ENCODE data around the gene AGO4.

AGO4 gene

GRCh38 chr1:35850051-35850450 is 42.2 kb downstream of the AGO4 start:
- Histone ChIP-seq H3K4me1 (ENCODE audit: control insufficient read depth, insufficient read depth, low read length, unreplicated experiment) (no peaks in the 10 kb centered on the region), H3K27me3 (ENCODE audit: insufficient read depth, low read length) (no peaks in the 10 kb centered on the region), H2AFZ (ENCODE audit: low read length, unreplicated experiment) (no peak overlapping the region), H3K36me3 (ENCODE audit: insufficient read depth, low read length) (0 out of 2 replicates have a peak, but pooled peaks cover 3% of the 10 kb centered on the region), H3K79me2 (ENCODE audit: control insufficient read depth, insufficient read depth, low read length, unreplicated experiment) (no peaks in the 10 kb centered on the region), H3K27ac (ENCODE audit: low read depth, low read length) (no peak overlapping the region), H3K4me3 (ENCODE audit: low read depth, low read length) (no peak overlapping the region)

DNA sequence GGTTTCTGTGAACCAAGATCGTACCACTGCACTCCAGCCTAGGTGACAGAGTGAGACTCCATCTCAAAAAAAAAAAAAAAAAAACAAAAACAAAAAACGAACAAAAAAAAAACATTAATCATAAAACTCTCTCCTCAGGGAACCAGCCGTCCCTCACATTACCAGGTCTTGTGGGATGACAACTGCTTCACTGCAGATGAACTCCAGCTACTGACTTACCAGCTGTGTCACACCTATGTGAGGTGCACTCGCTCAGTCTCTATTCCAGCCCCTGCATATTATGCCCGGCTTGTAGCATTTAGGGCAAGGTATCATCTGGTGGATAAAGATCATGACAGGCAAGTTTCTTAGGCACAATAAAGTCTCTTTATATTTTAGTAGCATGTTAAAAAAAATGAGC is 42.9 kb downstream of the AGO4 start:
- H3K79me2 ChIP-seq (ENCODE audit: control insufficient read depth, insufficient read depth, low read length, unreplicated experiment): no peaks in the 10 kb centered on the region
- H3K4me1 ChIP-seq (ENCODE audit: control insufficient read depth, insufficient read depth, low read length, unreplicated experiment): no peaks in the 10 kb centered on the region
- H3K4me3 ChIP-seq (ENCODE audit: low read depth, low read length): no peak overlapping the region
- H3K27ac ChIP-seq (ENCODE audit: low read depth, low read length): no peak overlapping the region
- H3K27me3 ChIP-seq (ENCODE audit: insufficient read depth, low read length): no peaks in the 10 kb centered on the region
- H2AFZ ChIP-seq (ENCODE audit: low read length, unreplicated experiment): no peak overlapping the region
- H3K36me3 ChIP-seq (ENCODE audit: insufficient read depth, low read length): 0 out of 2 replicates have a peak, but pooled peaks cover 3% of the 10 kb centered on the region

DNA sequence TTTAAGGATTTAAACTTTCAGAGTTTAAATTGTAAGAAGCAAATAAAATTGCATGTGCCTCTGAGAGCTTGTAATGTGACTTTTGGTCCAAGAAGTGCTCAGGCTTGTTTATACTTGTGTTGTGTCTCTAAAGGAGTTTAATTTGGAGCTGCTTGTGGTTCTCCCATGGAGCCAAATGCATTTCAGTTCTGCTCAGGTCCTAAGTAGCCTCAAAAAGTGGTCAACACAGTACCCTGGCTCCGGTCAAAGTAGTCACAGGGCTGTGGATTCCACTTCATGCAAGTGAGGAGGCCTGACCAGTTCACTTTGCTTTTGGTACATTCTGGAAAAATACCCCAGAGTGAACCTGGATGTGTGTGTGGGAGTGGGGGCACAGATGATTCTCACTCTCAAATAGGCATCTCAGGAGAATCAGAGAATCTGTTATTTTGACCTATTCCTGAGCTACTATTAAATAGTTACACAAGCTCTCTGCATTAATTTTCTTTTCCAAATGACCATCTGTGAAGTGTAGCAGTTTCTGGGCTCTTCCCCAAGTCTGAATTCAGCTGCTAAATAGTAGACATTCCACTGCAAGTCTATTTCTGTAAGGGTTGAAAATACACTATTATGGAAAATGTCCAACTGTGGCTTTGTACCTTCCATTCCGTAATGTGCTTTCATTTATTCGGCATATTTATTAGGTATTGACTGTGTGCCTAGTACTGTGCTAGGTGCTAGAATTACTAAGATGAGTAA is 43.5 kb downstream of the AGO4 start:
- Histone ChIP-seq H3K4me1 (ENCODE audit: control insufficient read depth, insufficient read depth, low read length, unreplicated experiment) (no peaks in the 10 kb centered on the region), H3K4me3 (ENCODE audit: low read depth, low read length) (no peak overlapping the region), H2AFZ (ENCODE audit: low read length, unreplicated experiment) (no peak overlapping the region), H3K27ac (ENCODE audit: low read depth, low read length) (no peak overlapping the region), H3K79me2 (ENCODE audit: control insufficient read depth, insufficient read depth, low read length, unreplicated experiment) (no peaks in the 10 kb centered on the region), H3K27me3 (ENCODE audit: insufficient read depth, low read length) (no peaks in the 10 kb centered on the region), H3K36me3 (ENCODE audit: insufficient read depth, low read length) (0 out of 2 replicates have a peak, but pooled peaks cover 3% of the 10 kb centered on the region)

GRCh38 chr1:35852241-35852640 is 44.4 kb downstream of the AGO4 start:
- H3K4me3 ChIP-seq (ENCODE audit: low read depth, low read length): no peak overlapping the region
- H3K27ac ChIP-seq (ENCODE audit: low read depth, low read length): no peak overlapping the region
- no peak overlapping the region for H2AFZ ChIP-seq (ENCODE audit: low read length, unreplicated experiment)
- H3K79me2 ChIP-seq (ENCODE audit: control insufficient read depth, insufficient read depth, low read length, unreplicated experiment): no peaks in the 10 kb centered on the region
- no peaks in the 10 kb centered on the region for H3K27me3 ChIP-seq (ENCODE audit: insufficient read depth, low read length)
- H3K4me1 ChIP-seq (ENCODE audit: control insufficient read depth, insufficient read depth, low read length, unreplicated experiment): no peaks in the 10 kb centered on the region
- 0 out of 2 replicates have a peak, but pooled peaks cover 3% of the 10 kb centered on the region for H3K36me3 ChIP-seq (ENCODE audit: insufficient read depth, low read length)

DNA sequence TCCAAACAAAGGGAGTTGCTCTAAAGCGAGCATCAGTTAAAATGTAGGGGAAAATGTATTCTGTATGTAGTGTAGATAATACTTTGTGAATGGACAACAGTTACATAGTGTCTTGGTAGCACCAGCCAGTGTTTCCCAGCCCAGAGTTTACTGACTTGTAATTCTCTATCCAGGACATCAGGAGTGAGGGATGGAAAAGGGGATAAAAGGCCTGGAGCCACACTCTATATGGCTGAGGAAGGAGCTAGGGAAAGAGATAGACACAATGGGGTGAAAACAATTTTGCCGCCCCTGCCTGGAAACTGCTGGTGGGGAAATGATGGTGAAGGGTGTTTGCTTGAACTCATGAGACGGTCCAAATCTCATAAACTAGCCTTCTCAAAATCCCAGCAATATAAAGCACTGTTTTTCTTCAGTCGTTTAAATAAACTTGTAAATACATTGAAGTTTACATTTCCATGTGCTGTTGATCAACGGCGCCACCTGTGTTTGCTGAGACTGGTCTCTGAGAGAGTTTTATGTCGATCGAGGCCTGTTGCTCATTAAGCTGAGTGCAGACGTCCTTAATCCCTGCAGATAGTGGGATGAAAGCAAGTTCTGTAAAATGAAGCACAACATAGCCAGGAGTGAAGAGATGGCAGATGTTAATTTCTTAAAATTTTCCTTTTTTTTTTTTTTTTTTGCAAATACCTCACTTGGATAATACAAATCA is 47.3 kb downstream of the AGO4 start:
- no peak overlapping the region for H3K27ac ChIP-seq (ENCODE audit: low read depth, low read length)
- H2AFZ ChIP-seq (ENCODE audit: low read length, unreplicated experiment): no peak overlapping the region
- H3K27me3 ChIP-seq (ENCODE audit: insufficient read depth, low read length): no peaks in the 10 kb centered on the region
- 0 out of 2 replicates have a peak, but pooled peaks cover 1% of the 10 kb centered on the region for H3K36me3 ChIP-seq (ENCODE audit: insufficient read depth, low read length)
- no peaks in the 10 kb centered on the region for H3K79me2 ChIP-seq (ENCODE audit: control insufficient read depth, insufficient read depth, low read length, unreplicated experiment)
- no peak overlapping the region for H3K4me3 ChIP-seq (ENCODE audit: low read depth, low read length)
- H3K4me1 ChIP-seq (ENCODE audit: control insufficient read depth, insufficient read depth, low read length, unreplicated experiment): no peaks in the 10 kb centered on the region

DNA sequence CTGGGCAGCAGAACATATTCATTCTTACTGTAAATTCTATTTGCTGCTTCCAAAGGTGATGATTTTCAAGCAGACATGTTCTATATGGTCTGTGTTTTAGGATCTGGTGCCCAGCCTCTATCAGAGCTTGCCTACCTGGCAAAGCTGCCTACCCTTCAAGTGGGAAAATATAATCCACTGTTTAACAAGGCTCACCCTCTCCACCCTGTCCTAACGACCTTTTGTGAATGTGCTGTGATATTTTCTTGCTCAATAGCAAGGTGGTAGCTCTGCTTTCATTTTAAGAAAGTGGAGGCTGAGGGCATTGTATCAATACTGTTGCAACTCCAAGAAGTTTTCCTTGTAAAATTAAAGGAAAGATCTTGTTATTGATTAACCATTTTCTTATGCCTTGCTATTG is 49.1 kb downstream of the AGO4 start:
- no peaks in the 10 kb centered on the region for H3K36me3 ChIP-seq (ENCODE audit: insufficient read depth, low read length)
- H3K27ac ChIP-seq (ENCODE audit: low read depth, low read length): no peak overlapping the region
- H3K79me2 ChIP-seq (ENCODE audit: control insufficient read depth, insufficient read depth, low read length, unreplicated experiment): no peaks in the 10 kb centered on the region
- H2AFZ ChIP-seq (ENCODE audit: low read length, unreplicated experiment): no peak overlapping the region
- no peaks in the 10 kb centered on the region for H3K4me1 ChIP-seq (ENCODE audit: control insufficient read depth, insufficient read depth, low read length, unreplicated experiment)
- no peak overlapping the region for H3K4me3 ChIP-seq (ENCODE audit: low read depth, low read length)
- no peaks in the 10 kb centered on the region for H3K27me3 ChIP-seq (ENCODE audit: insufficient read depth, low read length)

DNA sequence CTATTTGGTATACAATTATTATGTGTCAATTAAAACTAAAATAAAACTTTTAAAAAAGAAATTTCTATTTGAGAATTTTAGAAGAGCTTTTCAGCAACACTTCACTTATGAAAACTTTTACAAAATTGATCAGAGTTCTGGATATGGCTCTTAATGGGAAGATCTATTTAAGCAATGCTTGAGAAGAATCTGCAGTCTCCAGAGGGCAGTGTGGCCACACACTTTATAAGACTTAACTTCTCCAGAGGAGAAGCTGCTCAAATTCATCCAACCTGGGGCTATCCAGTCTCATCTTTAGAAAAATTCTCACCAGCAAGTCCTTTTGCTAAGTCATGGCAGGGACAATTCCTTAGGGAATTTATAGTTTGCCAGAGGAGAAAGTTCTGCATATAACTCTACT is 50.0 kb downstream of the AGO4 start:
- Histone ChIP-seq H3K4me3 (ENCODE audit: low read depth, low read length) (no peak overlapping the region), H2AFZ (ENCODE audit: low read length, unreplicated experiment) (no peak overlapping the region), H3K36me3 (ENCODE audit: insufficient read depth, low read length) (no peaks in the 10 kb centered on the region), H3K79me2 (ENCODE audit: control insufficient read depth, insufficient read depth, low read length, unreplicated experiment) (no peaks in the 10 kb centered on the region), H3K27ac (ENCODE audit: low read depth, low read length) (no peak overlapping the region), H3K4me1 (ENCODE audit: control insufficient read depth, insufficient read depth, low read length, unreplicated experiment) (no peaks in the 10 kb centered on the region), H3K27me3 (ENCODE audit: insufficient read depth, low read length) (no peaks in the 10 kb centered on the region)

- Histone ChIP-seq H2AFZ (ENCODE audit: low read length, unreplicated experiment) (no peak overlapping the region), H3K79me2 (ENCODE audit: control insufficient read depth, insufficient read depth, low read length, unreplicated experiment) (no peaks in the 10 kb centered on the region), H3K27ac (ENCODE audit: low read depth, low read length) (no peak overlapping the region), H3K4me1 (ENCODE audit: control insufficient read depth, insufficient read depth, low read length, unreplicated experiment) (no peaks in the 10 kb centered on the region), H3K4me3 (ENCODE audit: low read depth, low read length) (no peak overlapping the region), H3K36me3 (ENCODE audit: insufficient read depth, low read length) (no peaks in the 10 kb centered on the region), H3K27me3 (ENCODE audit: insufficient read depth, low read length) (no peaks in the 10 kb centered on the region)
These were observed 52.9 kb downstream of the AGO4 start for GRCh38 chr1:35860696-35861095.

DNA sequence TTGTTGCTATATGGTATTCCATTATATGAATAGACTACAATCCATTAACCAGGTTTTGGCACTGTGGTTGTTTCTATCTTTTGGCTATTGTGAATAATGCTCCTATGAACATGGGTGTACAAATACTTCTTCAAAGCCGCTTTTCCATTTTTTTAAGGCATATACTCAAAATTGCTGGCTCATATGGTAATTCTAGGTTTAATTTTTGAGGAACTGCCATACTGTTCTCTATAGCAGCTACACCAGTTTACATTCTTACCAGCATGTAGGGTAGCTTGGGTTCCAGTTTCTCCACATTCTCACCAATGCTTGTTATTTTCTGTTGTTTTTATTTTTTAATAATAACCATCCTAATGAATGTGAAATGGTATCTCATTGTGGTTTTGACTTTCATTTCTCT is 55.3 kb downstream of the AGO4 start:
- Histone ChIP-seq H3K4me3 (ENCODE audit: low read depth, low read length) (no peak overlapping the region), H3K79me2 (ENCODE audit: control insufficient read depth, insufficient read depth, low read length, unreplicated experiment) (no peaks in the 10 kb centered on the region), H3K36me3 (ENCODE audit: insufficient read depth, low read length) (no peaks in the 10 kb centered on the region), H3K4me1 (ENCODE audit: control insufficient read depth, insufficient read depth, low read length, unreplicated experiment) (no peaks in the 10 kb centered on the region), H3K27ac (ENCODE audit: low read depth, low read length) (no peak overlapping the region), H2AFZ (ENCODE audit: low read length, unreplicated experiment) (no peak overlapping the region), H3K27me3 (ENCODE audit: insufficient read depth, low read length) (no peaks in the 10 kb centered on the region)

GRCh38 chr1:35863881-35864625 is 56.2 kb downstream of the AGO4 start:
- H3K36me3 ChIP-seq (ENCODE audit: insufficient read depth, low read length): no peaks in the 10 kb centered on the region
- no peaks in the 10 kb centered on the region for H3K27me3 ChIP-seq (ENCODE audit: insufficient read depth, low read length)
- H3K27ac ChIP-seq (ENCODE audit: low read depth, low read length): no peak overlapping the region
- H3K4me1 ChIP-seq (ENCODE audit: control insufficient read depth, insufficient read depth, low read length, unreplicated experiment): no peaks in the 10 kb centered on the region
- H3K79me2 ChIP-seq (ENCODE audit: control insufficient read depth, insufficient read depth, low read length, unreplicated experiment): no peaks in the 10 kb centered on the region
- no peak overlapping the region for H3K4me3 ChIP-seq (ENCODE audit: low read depth, low read length)
- H2AFZ ChIP-seq (ENCODE audit: low read length, unreplicated experiment): no peak overlapping the region
